ENCODE measurements around the gene LRRC8C. TPM values are rescaled to one million over a fixed set of nuclear protein-coding genes. Genes with fewer than 3 reads are reported as not detected.
"Not testable (repeated sequence)": the region's sequence is repeated elsewhere in the genome, so short reads cannot be mapped to it uniquely, and the experiment has no call there.

LRRC8C gene
- polyA plus RNA-seq, 12 donors: 5.5 to 13.9 (median 9.0) TPM; not detected in 1

GRCh38 chr1:89701746-89702241 lies 68.9 kb downstream of the LRRC8C start:
- DNase-seq: no peak

GRCh38 chr1:89702520-89703045 lies 69.7 kb downstream of the LRRC8C start:
- DNase-seq: no peak

- no peak for DNase-seq
Measured at GRCh38 chr1:89703469-89703868, 70.5 kb downstream of the LRRC8C start.

DNA sequence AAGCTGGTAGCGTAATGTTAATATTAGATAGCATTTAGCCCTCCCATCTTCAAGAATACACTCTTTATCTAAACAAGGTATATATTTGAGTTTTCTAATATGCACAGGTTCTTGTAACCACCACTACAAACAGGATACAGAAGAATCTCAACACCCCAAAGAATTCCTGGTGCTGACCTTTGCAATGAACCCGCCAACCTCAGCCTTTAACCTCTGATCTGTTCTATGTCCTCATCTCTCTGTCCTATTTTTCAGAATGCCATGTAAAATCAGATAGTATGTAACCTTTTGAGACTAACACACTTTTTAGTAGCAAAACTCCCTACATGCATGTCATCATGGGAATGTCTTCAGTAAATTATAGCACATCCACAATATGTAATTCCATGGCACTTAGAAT lies 71.1 kb downstream of the LRRC8C start:
- no peak for DNase-seq

DNA sequence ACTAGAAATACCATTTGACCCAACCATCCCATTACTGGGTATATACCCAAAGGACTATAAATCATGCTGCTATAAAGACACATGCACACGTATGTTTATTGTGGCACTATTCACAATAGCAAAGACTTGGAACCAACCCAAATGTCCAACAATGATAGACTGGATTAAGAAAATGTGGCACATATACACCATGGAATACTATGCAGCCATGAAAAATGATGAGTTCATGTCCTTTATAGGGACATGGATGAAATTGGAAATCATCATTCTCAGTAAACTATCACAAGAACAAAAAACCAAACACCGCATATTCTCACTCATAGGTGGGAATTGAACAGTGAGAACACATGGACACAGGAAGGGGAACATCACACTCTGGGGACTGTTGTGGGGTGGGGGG lies 72.0 kb downstream of the LRRC8C start:
- not testable (repeated sequence) for DNase-seq

- DNase-seq: no peak
Measured at GRCh38 chr1:89705901-89706699, 73.2 kb downstream of the LRRC8C start.

- DNase-seq: no peak
Measured at GRCh38 chr1:89706700-89707012, 73.7 kb downstream of the LRRC8C start.

DNA sequence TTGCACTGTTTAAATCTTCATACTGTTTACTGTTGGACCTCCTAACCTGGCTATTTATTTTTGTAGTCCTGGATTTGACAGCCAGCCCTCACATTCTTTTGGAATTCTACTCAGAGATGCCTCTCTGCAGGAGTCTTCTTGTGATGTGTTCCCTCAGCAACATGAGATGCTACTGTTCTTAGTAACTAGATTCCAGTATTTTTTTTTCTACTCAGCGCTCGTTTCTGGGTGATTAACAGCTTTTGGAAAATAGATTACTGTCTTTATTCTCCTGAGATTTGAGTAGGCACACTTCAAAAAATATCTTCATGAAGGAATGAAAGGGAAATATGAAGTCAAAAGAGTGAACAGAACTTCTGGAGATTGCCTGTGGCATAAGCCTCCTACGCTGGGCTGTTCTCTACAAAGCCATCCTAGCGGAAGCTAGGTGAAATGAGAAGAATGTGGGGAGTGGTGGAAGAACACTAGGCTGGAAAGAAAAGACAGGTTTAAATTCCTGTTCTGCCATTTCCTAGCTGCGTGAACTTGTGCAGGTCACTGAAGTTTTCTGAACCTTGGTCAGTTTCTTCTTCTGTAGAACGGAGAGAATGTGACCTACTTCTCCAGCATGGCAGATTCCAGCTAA lies 75.9 kb downstream of the LRRC8C start:
- DNase-seq: no peak

GRCh38 chr1:89710498-89711139 lies 77.7 kb downstream of the LRRC8C start:
- no peak for DNase-seq

DNA sequence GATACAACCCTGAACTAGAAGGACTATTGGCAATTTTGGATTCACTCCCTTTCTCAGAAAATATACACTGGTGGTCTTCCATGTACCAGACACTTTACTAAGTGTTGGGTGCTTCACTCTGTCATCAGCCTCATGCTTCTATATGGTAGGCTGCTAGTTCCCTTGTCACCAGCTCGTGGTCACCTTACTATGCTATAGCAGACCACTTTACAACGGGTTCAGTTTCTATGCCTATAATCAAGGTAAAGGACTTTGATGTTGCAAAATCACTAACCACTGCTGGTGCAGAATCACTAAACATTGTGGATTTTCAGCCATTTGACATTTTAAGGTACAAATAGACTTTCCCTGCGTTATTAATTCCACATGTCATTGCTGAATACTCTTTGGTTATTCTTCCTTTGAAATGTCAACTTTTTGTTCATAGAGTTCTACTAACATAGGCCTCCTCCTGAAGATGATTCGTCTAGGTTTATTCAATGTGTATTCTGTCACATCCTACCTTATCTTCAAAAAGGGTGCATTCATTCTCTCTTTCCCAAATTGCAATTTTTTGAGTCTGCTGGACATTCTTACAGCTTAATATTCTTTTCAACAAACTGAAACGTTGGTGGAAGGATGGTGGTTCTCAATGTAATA lies 78.3 kb downstream of the LRRC8C start:
- no peak for DNase-seq

DNA sequence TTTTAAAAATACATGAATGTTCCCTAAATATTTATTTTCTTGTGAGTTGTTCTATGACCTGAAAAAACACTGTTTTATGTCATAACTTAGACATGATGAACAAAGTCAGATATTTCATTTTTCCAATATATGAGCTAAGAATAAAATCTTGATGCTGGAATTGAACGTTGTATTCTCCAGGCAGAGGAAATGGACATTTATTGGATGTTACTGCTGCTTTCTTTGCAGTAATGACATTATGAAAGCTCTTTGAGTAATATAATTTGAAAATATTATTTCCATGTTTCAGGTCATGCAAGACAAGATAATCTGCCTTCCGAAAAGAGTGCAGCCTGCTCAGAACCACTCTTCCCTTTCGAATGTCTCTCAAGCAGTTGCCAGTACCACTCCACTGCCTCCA lies 79.5 kb downstream of the LRRC8C start:
- DNase-seq: no peak

- no peak for DNase-seq
Measured at GRCh38 chr1:89715677-89716076, 82.8 kb downstream of the LRRC8C start.

GRCh38 chr1:89719502-89720306 lies 86.8 kb downstream of the LRRC8C start:
- no peak for DNase-seq

DNA sequence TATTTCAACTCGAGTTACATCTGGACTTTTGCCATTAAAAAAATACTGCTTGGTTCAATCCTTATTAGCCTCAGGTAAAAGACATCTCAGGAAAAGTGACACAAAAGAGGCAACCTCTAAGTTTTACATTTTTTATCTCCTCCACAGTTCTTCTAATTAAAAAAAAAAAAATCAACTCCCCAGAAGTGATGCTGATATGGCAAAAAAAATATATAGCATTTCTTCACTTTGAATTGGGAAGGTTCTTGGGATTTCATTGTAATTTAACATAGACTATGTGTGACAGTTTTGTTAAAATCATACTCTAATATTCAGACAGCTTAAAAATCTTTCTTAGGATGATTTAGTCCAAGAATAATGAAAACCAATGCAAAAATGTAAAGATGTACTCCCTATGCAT lies 87.9 kb downstream of the LRRC8C start:
- DNase-seq: no peak

DNA sequence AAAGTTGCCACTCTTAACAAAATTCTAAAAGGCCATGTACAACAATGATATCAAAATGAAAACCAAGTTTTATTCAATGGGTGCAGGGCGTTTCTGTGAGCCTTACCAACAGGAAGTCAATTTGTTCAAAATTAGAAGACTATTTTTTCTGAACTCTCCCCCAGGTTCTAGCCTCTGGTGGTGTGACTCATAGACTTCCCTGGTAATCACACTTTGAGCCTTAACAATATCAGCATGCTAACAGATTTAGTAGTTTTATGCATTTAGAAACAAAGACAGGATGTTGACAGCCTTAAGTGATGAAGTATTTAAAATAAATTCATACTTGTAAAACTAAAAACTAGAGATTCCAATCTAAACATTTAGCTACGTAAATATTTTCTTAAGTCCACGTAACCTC lies 88.4 kb downstream of the LRRC8C start:
- DNase-seq: no peak

DNA sequence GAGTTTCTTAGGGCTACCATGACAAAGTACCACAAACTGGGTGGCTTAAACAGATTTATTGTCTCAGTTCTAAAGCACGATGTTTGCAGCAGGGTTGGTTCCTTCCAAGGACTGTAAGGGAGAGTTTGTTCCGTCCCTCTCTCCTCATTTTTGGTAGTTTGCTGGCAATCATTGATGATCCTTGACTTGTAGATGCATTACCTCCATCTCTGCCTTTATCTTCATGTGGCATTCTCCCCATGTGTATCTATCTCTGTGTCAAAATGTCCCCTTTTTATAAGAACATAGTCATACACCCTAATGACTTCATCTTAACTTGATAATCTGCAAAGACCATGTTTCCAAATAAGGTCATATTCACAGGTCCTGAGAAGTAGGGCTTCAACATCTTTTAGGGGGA lies 90.2 kb downstream of the LRRC8C start:
- no peak for DNase-seq

GRCh38 chr1:89723863-89724262 lies 90.9 kb downstream of the LRRC8C start:
- DNase-seq: peak; percentile 90

DNA sequence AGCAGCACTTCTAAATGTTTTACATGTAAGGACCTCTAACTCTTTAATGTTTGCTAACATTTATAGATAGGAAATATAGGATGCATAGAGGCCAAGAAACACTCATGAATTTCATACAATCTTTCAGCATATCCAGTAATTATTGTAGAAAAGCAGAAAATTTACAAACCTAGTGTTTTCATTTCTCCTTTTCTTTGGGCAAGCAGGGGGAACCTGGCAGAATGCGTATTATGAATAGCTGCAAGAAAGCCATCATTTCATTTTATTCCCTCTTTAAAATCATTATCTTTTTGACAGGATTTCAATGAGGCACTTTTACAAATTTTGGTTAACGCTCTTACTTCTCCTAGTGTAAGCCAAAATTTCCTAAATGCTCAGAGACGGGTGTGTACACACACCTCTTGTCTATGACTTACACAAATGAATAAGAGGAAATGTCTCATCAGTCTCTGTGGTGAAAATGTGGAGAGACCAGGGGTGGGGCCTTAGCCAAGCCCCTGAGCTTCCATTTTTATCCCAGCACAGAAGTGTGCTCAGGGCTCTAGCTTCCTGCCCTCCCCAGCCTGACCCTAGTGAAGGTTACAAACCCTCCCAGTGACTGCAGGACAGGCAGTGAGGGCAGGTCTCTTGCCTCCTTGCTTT lies 91.6 kb downstream of the LRRC8C start:
- DNase-seq: no peak

- DNase-seq: peak; percentile 94
Measured at GRCh38 chr1:89725011-89725370, 92.1 kb downstream of the LRRC8C start.

- no peak for DNase-seq
Measured at GRCh38 chr1:89725631-89726030, 92.7 kb downstream of the LRRC8C start.

All from muscle of arm (tissue), 12 donors.